A549 (cell line): ENCODE data around the gene FRYL. TPM values are rescaled to one million over a fixed set of nuclear protein-coding genes. Genes with fewer than 3 reads are reported as not detected.

ENCODE experiments used
- ATAC-seq, 2 experiments: fragments of 200-7000 bp in 1 of 2; fragments of >200 bp in 1 of 2; cut with Nextera tagmentation in 1 of 2; cut with Tn5 transposase in 1 of 2; 3 replicates each; pipeline versions ENCODE4 v1.8.0 to v1.9.1; 2018 to 2020; ENCODE audit warnings: mild to moderate bottlenecking in 1 of 2, moderate library complexity in 1 of 2
- CTCF ChIA-PET: fragments of 300-600 bp; sonication (Branson Sonifier 250); formaldehyde crosslinking; extraction: SDS; loops from one replicate; lab custom pipeline; 2021; ENCODE audit warnings: antibody characterized with exemption, inconsistent platforms; lab: Yijun Ruan, JAX
- POLR2A ChIA-PET: fragments of 350-600 bp; formaldehyde crosslinking; extraction: SDS; loops from one replicate; lab custom pipeline; 2021; ENCODE audit warnings: antibody characterized with exemption, inconsistent platforms; lab: Yijun Ruan, JAX
- DNase-seq, 2 experiments: peaks; one replicate each; pipeline versions ENCODE4 v3.0.0 to v3.0.0-alpha.2; 2011 to 2016; ENCODE audit warnings: low read depth in 1 of 2, low spot score in 1 of 2
- FAIRE-seq: peaks from 2 replicates; lab custom pipeline; 2011; peaks lifted over from hg19 to GRCh38; lab: Jason Lieb, UNC
- H3K27ac ChIP-seq, 2 experiments: fragments of >200 bp; sonication (Bioruptor Twin); formaldehyde crosslinking; 3 replicates each; pipeline ENCODE4 v1.5.1; 2016 to 2017
- H3K4me1 ChIP-seq: fragments of >200 bp; sonication (Bioruptor Twin); formaldehyde crosslinking; 3 replicates; pipeline ENCODE4 v1.6.1; 2016
- H3K4me2 ChIP-seq: fragments of >200 bp; sonication (Bioruptor Twin); formaldehyde crosslinking; 3 replicates; pipeline ENCODE4 v1.6.1; 2016
- H3K4me3 ChIP-seq: fragments of >200 bp; sonication (Bioruptor Twin); formaldehyde crosslinking; 3 replicates; pipeline ENCODE4 v1.5.1; 2016
- H3K9me3 ChIP-seq: fragments of >200 bp; sonication (Bioruptor Twin); formaldehyde crosslinking; 3 replicates; pipeline ENCODE4 v1.6.1; 2016
- BHLHE40 ChIP-seq: IDR thresholded peaks from 2 replicates; pipeline ENCODE4 v1.6.1; 2012; ENCODE audit warnings: low read depth, low read length, inconsistent platforms
- CBX2 ChIP-seq: fragments of 200-600 bp; sonication (generic); IDR thresholded peaks from 2 replicates; pipeline ENCODE4 v1.6.1; 2016; ENCODE audit warnings: low read depth, mild to moderate bottlenecking, borderline replicate concordance
- CBX8 ChIP-seq: fragments of 200-600 bp; sonication (generic); IDR thresholded peaks from 2 replicates; pipeline ENCODE4 v1.6.1; 2016
- CEBPB ChIP-seq, 2 experiments: fragments of >200 bp in 1 of 2; sonication (Bioruptor Twin) in 1 of 2; formaldehyde crosslinking in 1 of 2; IDR thresholded peaks; 2 replicates each; pipeline ENCODE4 v1.6.1; 2012 to 2016
- CHD2 ChIP-seq: fragments of 150-350 bp; IDR thresholded peaks from 2 replicates; pipeline ENCODE4 v1.6.1; 2014; ENCODE audit warnings: low read length; ENCODE audit not compliant: partially characterized antibody
- EHMT2 ChIP-seq: fragments of 200-600 bp; sonication (generic); IDR thresholded peaks from 2 replicates; pipeline ENCODE4 v1.6.1; 2016; ENCODE audit warnings: antibody characterized with exemption, low read depth, mild to moderate bottlenecking, moderate library complexity
- FOSB ChIP-seq: fragments of 250-450 bp; sonication (Bioruptor Pico); IDR thresholded peaks from 2 replicates; pipeline ENCODE4 v1.5.0; 2020; ENCODE audit warnings: mild to moderate bottlenecking, moderate library complexity
- FOSL2 ChIP-seq, 2 experiments: fragments of 450-650 bp in 1 of 2; fragments of >200 bp in 1 of 2; sonication (Bioruptor Twin) in 1 of 2; formaldehyde crosslinking; IDR thresholded peaks; 2 replicates each; pipeline versions ENCODE4 v1.5.0 to v1.6.1; 2016 to 2020; ENCODE audit warnings: mild to moderate bottlenecking in 1 of 2, moderate library complexity in 1 of 2
- FOXS1 ChIP-seq: fragments of 250-450 bp; sonication (Bioruptor Pico); IDR thresholded peaks from 2 replicates; pipeline ENCODE4 v1.5.0; 2020; ENCODE audit warnings: mild to moderate bottlenecking, moderate library complexity
- HEYL ChIP-seq: fragments of 250-450 bp; sonication (Bioruptor Pico); IDR thresholded peaks from 2 replicates; pipeline ENCODE4 v1.8.0; 2021; ENCODE audit warnings: mild to moderate bottlenecking, moderate library complexity
- HOXB5 ChIP-seq: fragments of 250-450 bp; sonication (Bioruptor Pico); IDR thresholded peaks from 2 replicates; pipeline ENCODE4 v1.5.0; 2020; ENCODE audit warnings: mild to moderate bottlenecking, moderate library complexity
- JUN ChIP-seq, 2 experiments: fragments of >200 bp; sonication (Bioruptor Twin); formaldehyde crosslinking; IDR thresholded peaks; 2 replicates in 1 of 2; 3 replicates in 1 of 2; pipeline ENCODE4 v1.6.1; 2016 to 2017
- JUNB ChIP-seq: fragments of >200 bp; sonication (Bioruptor Twin); formaldehyde crosslinking; IDR thresholded peaks from 2 replicates; pipeline ENCODE4 v1.6.1; 2016
- KDM1A ChIP-seq: fragments of 200-600 bp; sonication (generic); IDR thresholded peaks from 2 replicates; pipeline ENCODE4 v1.6.1; 2016; ENCODE audit warnings: low read depth, mild to moderate bottlenecking
- KDM5A ChIP-seq: fragments of 200-600 bp; sonication (generic); IDR thresholded peaks from 2 replicates; pipeline ENCODE4 v1.6.1; 2016; ENCODE audit warnings: antibody characterized with exemption, mild to moderate bottlenecking
- MAFK ChIP-seq: fragments of 450-650 bp; IDR thresholded peaks from 2 replicates; pipeline ENCODE4 v1.6.1; 2014; ENCODE audit not compliant: partially characterized antibody
- MAZ ChIP-seq: fragments of 150-350 bp; IDR thresholded peaks from 2 replicates; pipeline ENCODE4 v1.6.1; 2014; ENCODE audit warnings: antibody characterized with exemption, low read depth, low read length, borderline replicate concordance
- MYC ChIP-seq: IDR thresholded peaks from 2 replicates; pipeline ENCODE4 v1.6.1; 2012; ENCODE audit warnings: mild to moderate bottlenecking, inconsistent platforms, low read length, improper control_type of control experiment, borderline replicate concordance
- POLR2AphosphoS2 ChIP-seq: conservative IDR thresholded peaks from 2 replicates; pipeline ENCODE4 v1.6.1; 2012; ENCODE audit warnings: low read length, improper control_type of control experiment, inconsistent platforms
- RAD21 ChIP-seq, 2 experiments: fragments of >200 bp in 1 of 2; sonication (Bioruptor Twin) in 1 of 2; formaldehyde crosslinking in 1 of 2; IDR thresholded peaks in 1 of 2; conservative IDR thresholded peaks in 1 of 2; 2 replicates in 1 of 2; 3 replicates in 1 of 2; pipeline ENCODE4 v1.6.1; 2012 to 2018; ENCODE audit warnings: inconsistent platforms in 1 of 2
- RARB ChIP-seq: fragments of 250-450 bp; sonication (Bioruptor Pico); IDR thresholded peaks from 2 replicates; pipeline ENCODE4 v1.8.0; 2021; ENCODE audit warnings: mild to moderate bottlenecking, moderate library complexity
- RCOR1 ChIP-seq: fragments of 150-350 bp; IDR thresholded peaks from 2 replicates; pipeline ENCODE4 v1.6.1; 2014; ENCODE audit warnings: antibody characterized with exemption, low read length, low read depth
- TP53 ChIP-seq: fragments of 250-450 bp; sonication (Bioruptor Pico); IDR thresholded peaks from 2 replicates; pipeline ENCODE4 v1.5.0; 2021; ENCODE audit warnings: mild to moderate bottlenecking, moderate library complexity
- ZSCAN20 ChIP-seq: fragments of 250-450 bp; sonication (Bioruptor Pico); IDR thresholded peaks from 2 replicates; pipeline ENCODE4 v1.8.0; 2022; ENCODE audit warnings: mild to moderate bottlenecking, moderate library complexity
- WGBS: methylation state at CpG from one replicate; pipeline ENCODE4 v1.1.6; 2017; ENCODE audit errors: missing lambda C conversion rate; 5-methylcytosine and 5-hydroxymethylcytosine counted together
- polyA plus RNA-seq, 4 experiments: library from polyadenylated mRNA; depleted of rRNA in 3 of 4; stranded (reverse); fragments of >200 nt; fragmentation: RNase III in 1 of 4; extraction: RNeasy Plus Mini Kit Qiagen cat#74134 plus additional on column Dnase treatment in 1 of 4; gene quantifications; 2 replicates in 3 of 4; 3 replicates in 1 of 4; pipeline ENCODE4 v1.2.3, GENCODE V29; 2011 to 2017
- TF ChIP-seq, protein P1 (sequence below): fragments of 150-350 bp; IDR thresholded peaks from 2 replicates; pipeline ENCODE4 v1.6.1; 2014; ENCODE audit warnings: low read depth, mild to moderate bottlenecking, low read length
- TF ChIP-seq, protein P2 (sequence below): fragments of 250-450 bp; sonication (Bioruptor Pico); IDR thresholded peaks from 2 replicates; pipeline ENCODE4 v1.5.0; 2020; ENCODE audit warnings: low read depth, mild to moderate bottlenecking, moderate library complexity
- TF ChIP-seq, protein P3 (sequence below): fragments of >200 bp; sonication (Bioruptor Twin); formaldehyde crosslinking; IDR thresholded peaks from 2 replicates; pipeline ENCODE4 v1.6.1; 2016
- TF ChIP-seq, protein P4 (sequence below): fragments of >200 bp; sonication (Bioruptor Twin); formaldehyde crosslinking; IDR thresholded peaks from 3 replicates; pipeline ENCODE4 v1.6.1; 2016
- TF ChIP-seq, protein P5 (sequence below): fragments of 250-450 bp; sonication (Bioruptor Pico); IDR thresholded peaks from 2 replicates; pipeline ENCODE4 v1.5.0; 2021; ENCODE audit warnings: mild to moderate bottlenecking, moderate library complexity, borderline replicate concordance

FRYL gene
- polyA plus RNA-seq, 2 of the 4 experiments (the other 2 are of a cell fraction): 7.1 to 21.1 TPM

DNA sequence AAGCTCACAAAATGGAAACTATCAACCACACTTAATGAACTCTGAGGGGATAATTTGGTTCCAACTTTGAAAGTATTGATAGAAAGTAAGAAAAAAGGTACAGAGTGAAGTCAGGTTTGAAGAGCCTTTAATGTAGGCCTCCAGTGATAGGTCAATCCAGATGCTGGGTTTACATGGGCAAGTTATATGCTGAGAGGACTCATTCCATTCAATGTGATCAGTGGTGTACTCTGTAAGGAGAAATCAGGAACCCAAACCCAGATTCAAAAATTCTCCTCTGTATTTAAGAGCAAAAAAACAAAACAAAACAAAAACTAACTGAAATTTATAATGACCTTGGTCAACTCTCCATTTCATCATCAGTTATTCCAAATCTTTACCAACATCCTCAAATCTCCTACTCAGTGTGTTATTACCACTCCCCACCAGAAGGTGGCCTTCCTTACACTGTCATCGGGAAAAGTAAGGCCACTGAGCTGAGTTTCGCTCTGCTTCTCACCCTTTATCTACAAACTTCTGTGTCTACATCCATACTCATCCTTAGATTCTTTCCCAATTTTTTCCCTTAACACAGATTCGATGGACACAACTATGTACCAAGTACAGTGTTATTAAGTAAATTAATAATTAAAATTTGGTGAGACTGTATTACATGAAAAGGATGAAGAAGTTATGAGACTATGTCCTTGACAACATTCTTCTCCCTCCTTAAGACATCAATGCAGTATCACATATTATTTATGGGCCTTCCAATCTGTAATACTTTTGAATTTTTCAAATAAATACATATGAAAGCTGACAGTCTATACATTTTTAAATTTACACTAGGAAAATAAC, 201.7 kb downstream of the FRYL start (continued):
- TF ChIP-seq RCOR1 (no peak), KDM5A (no peak), CEBPB (IDR thresholded peaks at IDR 0.05) (no peak), MAZ (no peak), HOXB5 (CRISPR knock-in tag) (no peak), JUNB (no peak), CBX8 (no peak), RAD21 (conservative IDR thresholded peaks at IDR 0.05 in 1 of 2, IDR thresholded peaks at IDR 0.05 in 1 of 2) (peak; percentile 77 to 83)
- TF ChIP-seq, protein P1, sequence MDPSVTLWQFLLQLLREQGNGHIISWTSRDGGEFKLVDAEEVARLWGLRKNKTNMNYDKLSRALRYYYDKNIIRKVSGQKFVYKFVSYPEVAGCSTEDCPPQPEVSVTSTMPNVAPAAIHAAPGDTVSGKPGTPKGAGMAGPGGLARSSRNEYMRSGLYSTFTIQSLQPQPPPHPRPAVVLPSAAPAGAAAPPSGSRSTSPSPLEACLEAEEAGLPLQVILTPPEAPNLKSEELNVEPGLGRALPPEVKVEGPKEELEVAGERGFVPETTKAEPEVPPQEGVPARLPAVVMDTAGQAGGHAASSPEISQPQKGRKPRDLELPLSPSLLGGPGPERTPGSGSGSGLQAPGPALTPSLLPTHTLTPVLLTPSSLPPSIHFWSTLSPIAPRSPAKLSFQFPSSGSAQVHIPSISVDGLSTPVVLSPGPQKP: no peak

DNA sequence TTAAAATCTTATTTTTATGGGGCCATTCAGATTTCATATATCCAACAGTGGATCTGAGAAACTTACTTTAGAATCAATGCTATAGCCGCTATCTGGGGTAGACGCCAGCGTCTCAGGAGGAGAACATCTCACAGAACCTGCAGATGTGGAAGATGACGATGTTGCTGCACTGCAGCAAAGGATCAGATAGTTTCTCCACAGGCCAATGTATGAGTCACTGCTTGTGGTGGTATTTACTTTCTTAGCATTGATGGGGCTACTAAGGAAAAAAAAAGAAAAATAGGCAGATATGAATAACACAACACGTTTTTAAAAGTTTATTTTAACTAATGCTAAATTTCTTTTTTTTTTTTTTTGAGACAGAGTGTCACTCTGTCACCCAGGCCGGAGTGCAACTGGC, 204.1 kb downstream of the FRYL start:
- 71% methylated on average over 6 of the region's 6 CpGs for WGBS
- DNase-seq (no peak), FAIRE-seq (no peak), ATAC-seq (no peak)
- no peaks in the 10 kb centered on the region for H3K9me3 ChIP-seq
- POLR2A ChIA-PET: no interaction called here
- no peak for TF ChIP-seq CHD2
- TF ChIP-seq JUN (IDR thresholded peaks at IDR 0.05): no peak
- TF ChIP-seq ZSCAN20: no peak
- no peak for TF ChIP-seq FOSL2 (IDR thresholded peaks at IDR 0.05)
- no peak for TF ChIP-seq FOSL2 (CRISPR knock-in tag; IDR thresholded peaks at IDR 0.05)
- TF ChIP-seq CBX8: no peak
- no peak for TF ChIP-seq EHMT2
- TF ChIP-seq POLR2AphosphoS2: no peak
- H3K4me2 ChIP-seq: no peak overlapping the region
- CTCF ChIA-PET: no interaction called here
- no peak overlapping the region for H3K27ac ChIP-seq
- H3K4me3 ChIP-seq: no peak overlapping the region
- no peaks in the 10 kb centered on the region for H3K4me1 ChIP-seq

DNA sequence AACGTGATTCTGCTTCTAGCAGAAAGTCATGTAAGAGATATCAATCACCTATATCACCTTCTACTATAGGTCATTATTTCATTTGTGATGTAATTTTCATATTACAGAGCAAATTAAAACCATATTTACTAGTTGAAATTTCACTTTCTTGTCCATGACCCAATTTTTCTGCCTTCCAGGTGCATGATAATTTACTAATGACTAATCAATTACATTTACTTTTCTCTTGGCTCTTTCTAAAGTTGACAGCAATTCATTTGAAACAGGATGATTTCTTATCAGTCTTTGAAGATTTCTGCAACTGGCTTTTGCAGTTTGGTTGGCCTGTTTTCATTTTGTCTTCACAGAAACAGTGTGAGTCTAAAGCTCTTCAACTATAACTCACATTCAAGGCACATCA, 208.6 kb downstream of the FRYL start:
- POLR2A ChIA-PET: no interaction called here
- no peak overlapping the region for H3K27ac ChIP-seq
- no peak for DNase-seq
- ATAC-seq: no peak
- FAIRE-seq: no peak
- TF ChIP-seq RAD21 (conservative IDR thresholded peaks at IDR 0.05 in 1 of 2, IDR thresholded peaks at IDR 0.05 in 1 of 2) (no peak), FOXS1 (CRISPR knock-in tag) (no peak), CBX8 (no peak), MAFK (no peak), MAZ (no peak), KDM5A (no peak), FOSB (CRISPR knock-in tag) (no peak), CBX2 (no peak), HEYL (CRISPR knock-in tag) (no peak), RARB (CRISPR knock-in tag) (no peak), CEBPB (IDR thresholded peaks at IDR 0.05) (no peak), TP53 (CRISPR knock-in tag) (no peak), BHLHE40 (no peak), KDM1A (no peak), MYC (no peak)
- TF ChIP-seq, protein P2, sequence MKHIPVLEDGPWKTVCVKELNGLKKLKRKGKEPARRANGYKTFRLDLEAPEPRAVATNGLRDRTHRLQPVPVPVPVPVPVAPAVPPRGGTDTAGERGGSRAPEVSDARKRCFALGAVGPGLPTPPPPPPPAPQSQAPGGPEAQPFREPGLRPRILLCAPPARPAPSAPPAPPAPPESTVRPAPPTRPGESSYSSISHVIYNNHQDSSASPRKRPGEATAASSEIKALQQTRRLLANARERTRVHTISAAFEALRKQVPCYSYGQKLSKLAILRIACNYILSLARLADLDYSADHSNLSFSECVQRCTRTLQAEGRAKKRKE: no peak
- TF ChIP-seq, protein P3, sequence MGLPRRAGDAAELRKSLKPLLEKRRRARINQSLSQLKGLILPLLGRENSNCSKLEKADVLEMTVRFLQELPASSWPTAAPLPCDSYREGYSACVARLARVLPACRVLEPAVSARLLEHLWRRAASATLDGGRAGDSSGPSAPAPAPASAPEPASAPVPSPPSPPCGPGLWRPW: no peak
- TF ChIP-seq, protein P4, sequence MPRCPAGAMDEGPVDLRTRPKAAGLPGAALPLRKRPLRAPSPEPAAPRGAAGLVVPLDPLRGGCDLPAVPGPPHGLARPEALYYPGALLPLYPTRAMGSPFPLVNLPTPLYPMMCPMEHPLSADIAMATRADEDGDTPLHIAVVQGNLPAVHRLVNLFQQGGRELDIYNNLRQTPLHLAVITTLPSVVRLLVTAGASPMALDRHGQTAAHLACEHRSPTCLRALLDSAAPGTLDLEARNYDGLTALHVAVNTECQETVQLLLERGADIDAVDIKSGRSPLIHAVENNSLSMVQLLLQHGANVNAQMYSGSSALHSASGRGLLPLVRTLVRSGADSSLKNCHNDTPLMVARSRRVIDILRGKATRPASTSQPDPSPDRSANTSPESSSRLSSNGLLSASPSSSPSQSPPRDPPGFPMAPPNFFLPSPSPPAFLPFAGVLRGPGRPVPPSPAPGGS: no peak
- TF ChIP-seq, protein P5, sequence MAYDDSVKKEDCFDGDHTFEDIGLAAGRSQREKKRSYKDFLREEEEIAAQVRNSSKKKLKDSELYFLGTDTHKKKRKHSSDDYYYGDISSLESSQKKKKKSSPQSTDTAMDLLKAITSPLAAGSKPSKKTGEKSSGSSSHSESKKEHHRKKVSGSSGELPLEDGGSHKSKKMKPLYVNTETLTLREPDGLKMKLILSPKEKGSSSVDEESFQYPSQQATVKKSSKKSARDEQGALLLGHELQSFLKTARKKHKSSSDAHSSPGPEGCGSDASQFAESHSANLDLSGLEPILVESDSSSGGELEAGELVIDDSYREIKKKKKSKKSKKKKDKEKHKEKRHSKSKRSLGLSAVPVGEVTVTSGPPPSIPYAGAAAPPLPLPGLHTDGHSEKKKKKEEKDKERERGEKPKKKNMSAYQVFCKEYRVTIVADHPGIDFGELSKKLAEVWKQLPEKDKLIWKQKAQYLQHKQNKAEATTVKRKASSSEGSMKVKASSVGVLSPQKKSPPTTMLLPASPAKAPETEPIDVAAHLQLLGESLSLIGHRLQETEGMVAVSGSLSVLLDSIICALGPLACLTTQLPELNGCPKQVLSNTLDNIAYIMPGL (CRISPR knock-in tag): no peak
- TF ChIP-seq, all 56 proteins: peak for 0
- Histone ChIP-seq H3K4me3 (no peak overlapping the region), H3K4me1 (no peaks in the 10 kb centered on the region), H3K9me3 (no peaks in the 10 kb centered on the region), H3K4me2 (no peak overlapping the region)
- CTCF ChIA-PET: no interaction called here
- WGBS: 93% methylated on average over 1 of the region's 1 CpG
